RWPE1 (cell line): ENCODE data around the gene FAM184A.

ENCODE experiments used
- CTCF ChIA-PET: fragments of 350-600 bp; sonication (Branson Sonifier 250); formaldehyde crosslinking; extraction: SDS; loops from one replicate; lab custom pipeline; 2021; lab: Yijun Ruan, JAX
- POLR2A ChIA-PET: fragments of 400-600 bp; formaldehyde crosslinking; extraction: SDS; loops from one replicate; lab custom pipeline; 2020; ENCODE audit warnings: antibody characterized with exemption; ENCODE audit not compliant: low non-redundant PET; lab: Yijun Ruan, JAX
- DNase-seq: peaks from one replicate; pipeline ENCODE4 v3.0.0; 2012; ENCODE audit warnings: low spot score
- H3K27ac ChIP-seq: fragments of 450-650 bp; 2 replicates; pipeline ENCODE4 v1.5.1; 2017
- CTCF ChIP-seq: fragments of 450-650 bp; conservative IDR thresholded peaks from 2 replicates; pipeline ENCODE4 v1.5.1; 2017; ENCODE audit warnings: low read depth, mild to moderate bottlenecking

Gene FAM184A

GRCh38 chr6:119065382-119065781 is 13.1 kb downstream of the FAM184A start:
- no peak for TF ChIP-seq CTCF
- H3K27ac ChIP-seq: no peak overlapping the region
- ChIA-PET POLR2A (no interaction called here), CTCF (interaction anchor here (1.1 kb wide), 1 partner anchor 13 kb away, joined by 3 read pairs; the partner anchor contains the start of gene FAM184A)
- no peak for DNase-seq

GRCh38 chr6:119063491-119063890 is 15.0 kb downstream of the FAM184A start:
- CTCF ChIA-PET: no interaction called here
- no peak overlapping the region for H3K27ac ChIP-seq
- no peak for DNase-seq
- POLR2A ChIA-PET: no interaction called here
- no peak for TF ChIP-seq CTCF

DNA sequence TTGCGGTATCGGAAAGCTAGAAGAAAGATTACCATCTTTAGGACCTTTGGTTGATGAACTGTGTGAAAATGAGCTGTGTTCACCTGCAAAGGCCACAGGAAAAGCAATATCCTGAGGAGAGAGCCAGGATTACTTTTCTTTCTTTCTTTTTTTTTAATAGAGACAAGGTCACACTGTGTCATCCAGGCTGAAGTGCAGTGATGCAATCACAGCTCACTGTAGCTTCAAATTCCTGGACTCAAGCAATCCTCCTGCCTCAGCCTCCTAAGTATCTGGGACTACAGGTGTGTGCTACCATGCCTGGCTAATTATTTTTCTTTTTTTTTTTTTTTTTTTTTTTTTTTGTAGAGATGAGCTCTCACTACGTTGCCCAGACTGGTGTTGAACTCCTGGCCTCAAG is 17.2 kb downstream of the FAM184A start:
- POLR2A ChIA-PET: no interaction called here
- H3K27ac ChIP-seq: no peak overlapping the region
- CTCF ChIA-PET: no interaction called here
- no peak for DNase-seq
- TF ChIP-seq CTCF: no peak

DNA sequence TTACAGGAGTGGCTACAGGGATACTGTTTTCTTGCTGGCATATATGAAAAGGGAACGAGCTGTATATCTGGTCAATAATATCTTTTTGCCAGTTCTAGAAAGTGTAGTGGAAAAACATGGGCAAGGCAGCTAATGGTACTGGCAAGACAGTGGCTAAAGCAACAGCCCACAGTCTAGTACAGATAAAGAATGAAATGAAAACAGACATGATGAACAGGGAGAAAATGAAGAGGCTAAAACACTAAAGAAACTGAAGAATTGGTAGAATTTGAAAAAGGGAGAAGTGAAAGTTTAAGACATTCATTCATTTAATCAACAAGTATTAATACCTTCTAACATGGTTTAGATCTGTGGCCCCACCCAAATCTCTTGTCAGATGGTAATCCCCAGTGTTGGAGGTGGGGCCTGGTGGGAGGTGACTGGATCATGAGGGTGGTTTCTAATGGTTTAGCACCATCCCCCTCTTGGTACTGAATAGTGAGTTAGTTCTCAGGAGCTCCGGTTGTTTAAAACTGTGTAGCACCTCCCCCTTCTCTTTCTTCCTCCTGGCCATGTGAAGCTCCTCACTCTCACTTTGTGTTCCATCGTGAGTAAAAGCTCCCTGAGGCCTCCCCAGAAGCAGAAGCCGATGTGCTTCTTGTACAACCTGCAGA is 18.1 kb downstream of the FAM184A start:
- no peak overlapping the region for H3K27ac ChIP-seq
- POLR2A ChIA-PET: no interaction called here
- CTCF ChIA-PET: no interaction called here
- TF ChIP-seq CTCF: no peak
- no peak for DNase-seq

DNA sequence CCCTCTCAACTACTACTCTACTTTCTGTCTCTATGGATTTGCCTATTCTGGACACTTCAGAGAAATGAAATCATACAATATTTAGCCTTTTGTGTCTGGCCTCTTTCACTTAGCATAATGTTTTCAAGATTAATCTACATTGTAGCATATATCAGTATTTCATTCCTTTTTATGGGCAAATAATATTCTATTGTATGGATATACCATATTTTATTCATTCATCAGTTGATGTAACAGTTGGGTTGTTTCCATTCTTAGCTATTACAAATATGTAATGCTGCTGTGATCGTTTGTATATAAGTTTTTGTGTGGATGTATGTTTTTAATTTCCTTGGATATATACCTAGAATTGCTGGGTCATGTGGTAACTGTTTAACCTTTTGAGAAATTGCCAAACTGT is 23.4 kb downstream of the FAM184A start:
- ChIA-PET POLR2A (no interaction called here), CTCF (no interaction called here)
- TF ChIP-seq CTCF: no peak

DNA sequence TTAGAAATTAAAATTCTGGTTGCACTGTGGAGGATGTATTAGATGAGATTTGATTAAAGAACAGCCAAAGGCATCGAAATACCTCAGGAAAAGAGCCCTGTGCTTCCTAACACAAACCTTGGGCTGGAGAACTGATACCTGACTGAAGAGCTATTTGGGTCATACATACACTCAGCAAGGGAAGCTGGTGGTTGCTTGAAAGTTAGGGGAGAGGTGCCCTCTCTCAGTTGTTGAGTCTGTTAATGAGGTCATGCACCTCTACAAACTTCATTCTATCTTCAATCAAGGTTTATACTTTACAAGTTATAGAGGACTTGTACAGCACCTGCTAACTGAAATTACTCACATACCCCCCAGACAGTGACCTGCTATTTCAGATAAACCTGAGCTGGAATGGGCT is 25.5 kb downstream of the FAM184A start:
- CTCF ChIA-PET: no interaction called here
- no peak overlapping the region for H3K27ac ChIP-seq
- POLR2A ChIA-PET: no interaction called here
- TF ChIP-seq CTCF: no peak
- no peak for DNase-seq

More for the DNA sequence above, 23.4 kb downstream of the FAM184A start:
- DNase-seq: no peak
- no peak overlapping the region for H3K27ac ChIP-seq
